Ishikawa (cell line): Measurements from ENCODE around the gene IL2RG.

Experiments
- CEBPB ChIP-seq: IDR thresholded peaks from 2 replicates; pipeline ENCODE4 v1.6.1; 2012
- CREB1 ChIP-seq: IDR thresholded peaks from 2 replicates; pipeline ENCODE4 v1.6.1; 2012; ENCODE audit warnings: low read depth
- EGR1 ChIP-seq: IDR thresholded peaks from 2 replicates; pipeline ENCODE4 v1.6.1; 2012
- EP300 ChIP-seq: IDR thresholded peaks from 2 replicates; pipeline ENCODE4 v1.6.1; 2012; ENCODE audit warnings: borderline replicate concordance
- FOXM1 ChIP-seq: IDR thresholded peaks from 2 replicates; pipeline ENCODE4 v1.6.1; 2012; ENCODE audit warnings: low read depth, borderline replicate concordance
- NFIC ChIP-seq: IDR thresholded peaks from 2 replicates; pipeline ENCODE4 v1.6.1; 2012
- RAD21 ChIP-seq: IDR thresholded peaks from 2 replicates; pipeline ENCODE4 v1.6.1; 2012; ENCODE audit warnings: low read depth
- TAF1 ChIP-seq: IDR thresholded peaks from 2 replicates; pipeline ENCODE4 v1.6.1; 2012; ENCODE audit warnings: low read depth, mild to moderate bottlenecking
- TCF12 ChIP-seq: IDR thresholded peaks from 2 replicates; pipeline ENCODE4 v1.6.1; 2012; ENCODE audit warnings: low read depth
- TEAD4 ChIP-seq: IDR thresholded peaks from 2 replicates; pipeline ENCODE4 v1.6.1; 2012
- USF1 ChIP-seq: IDR thresholded peaks from 2 replicates; pipeline ENCODE4 v1.6.1; 2012
- YY1 ChIP-seq: IDR thresholded peaks from 2 replicates; pipeline ENCODE4 v1.6.1; 2012; ENCODE audit warnings: low read depth
- ZBTB7A ChIP-seq: IDR thresholded peaks from 2 replicates; pipeline ENCODE4 v1.6.1; 2012; ENCODE audit warnings: low read depth
- TF ChIP-seq, protein P1 (sequence below): IDR thresholded peaks from 2 replicates; pipeline ENCODE4 v1.6.1; 2012
- TF ChIP-seq, protein P2 (sequence below): IDR thresholded peaks from 2 replicates; pipeline ENCODE4 v1.6.1; 2012; ENCODE audit warnings: low read depth, mild to moderate bottlenecking

The IL2RG gene

GRCh38 chrX:71154196-71154595 lies 42.8 kb upstream of the IL2RG start:
- TF ChIP-seq USF1 (no peak), CREB1 (no peak), YY1 (no peak), TAF1 (no peak), ZBTB7A (no peak), EP300 (no peak), FOXM1 (no peak), NFIC (no peak)
- TF ChIP-seq, protein P1, sequence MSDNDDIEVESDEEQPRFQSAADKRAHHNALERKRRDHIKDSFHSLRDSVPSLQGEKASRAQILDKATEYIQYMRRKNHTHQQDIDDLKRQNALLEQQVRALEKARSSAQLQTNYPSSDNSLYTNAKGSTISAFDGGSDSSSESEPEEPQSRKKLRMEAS = no peak

DNA sequence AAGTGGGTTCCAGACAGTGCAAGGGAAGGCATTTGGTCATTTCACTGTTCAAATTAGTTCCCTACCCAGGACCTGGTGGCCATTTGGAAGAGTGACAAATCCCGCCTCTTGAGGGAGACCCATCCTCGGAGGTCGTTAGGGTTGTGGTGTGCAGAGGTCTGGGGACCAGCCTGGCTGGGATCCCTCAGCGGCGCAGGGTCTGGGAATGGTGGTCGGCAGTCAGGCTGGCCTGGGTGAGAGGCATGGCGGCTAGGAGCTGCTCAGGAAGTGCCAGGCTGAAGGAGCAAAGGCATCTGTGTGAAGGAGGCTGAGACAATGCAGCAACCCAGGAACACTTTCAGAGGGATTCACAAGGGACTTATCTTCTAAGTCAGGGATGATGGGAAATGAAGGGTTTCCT lies 40.0 kb upstream of the IL2RG start:
- TF ChIP-seq CREB1 = no peak
- TF ChIP-seq NFIC = no peak
- no peak for TF ChIP-seq ZBTB7A
- TF ChIP-seq, protein P2, sequence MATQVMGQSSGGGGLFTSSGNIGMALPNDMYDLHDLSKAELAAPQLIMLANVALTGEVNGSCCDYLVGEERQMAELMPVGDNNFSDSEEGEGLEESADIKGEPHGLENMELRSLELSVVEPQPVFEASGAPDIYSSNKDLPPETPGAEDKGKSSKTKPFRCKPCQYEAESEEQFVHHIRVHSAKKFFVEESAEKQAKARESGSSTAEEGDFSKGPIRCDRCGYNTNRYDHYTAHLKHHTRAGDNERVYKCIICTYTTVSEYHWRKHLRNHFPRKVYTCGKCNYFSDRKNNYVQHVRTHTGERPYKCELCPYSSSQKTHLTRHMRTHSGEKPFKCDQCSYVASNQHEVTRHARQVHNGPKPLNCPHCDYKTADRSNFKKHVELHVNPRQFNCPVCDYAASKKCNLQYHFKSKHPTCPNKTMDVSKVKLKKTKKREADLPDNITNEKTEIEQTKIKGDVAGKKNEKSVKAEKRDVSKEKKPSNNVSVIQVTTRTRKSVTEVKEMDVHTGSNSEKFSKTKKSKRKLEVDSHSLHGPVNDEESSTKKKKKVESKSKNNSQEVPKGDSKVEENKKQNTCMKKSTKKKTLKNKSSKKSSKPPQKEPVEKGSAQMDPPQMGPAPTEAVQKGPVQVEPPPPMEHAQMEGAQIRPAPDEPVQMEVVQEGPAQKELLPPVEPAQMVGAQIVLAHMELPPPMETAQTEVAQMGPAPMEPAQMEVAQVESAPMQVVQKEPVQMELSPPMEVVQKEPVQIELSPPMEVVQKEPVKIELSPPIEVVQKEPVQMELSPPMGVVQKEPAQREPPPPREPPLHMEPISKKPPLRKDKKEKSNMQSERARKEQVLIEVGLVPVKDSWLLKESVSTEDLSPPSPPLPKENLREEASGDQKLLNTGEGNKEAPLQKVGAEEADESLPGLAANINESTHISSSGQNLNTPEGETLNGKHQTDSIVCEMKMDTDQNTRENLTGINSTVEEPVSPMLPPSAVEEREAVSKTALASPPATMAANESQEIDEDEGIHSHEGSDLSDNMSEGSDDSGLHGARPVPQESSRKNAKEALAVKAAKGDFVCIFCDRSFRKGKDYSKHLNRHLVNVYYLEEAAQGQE = no peak
- no peak for TF ChIP-seq USF1
- TF ChIP-seq EP300 = no peak
- TF ChIP-seq YY1 = no peak
- no peak for TF ChIP-seq TAF1
- TF ChIP-seq FOXM1 = no peak
- TF ChIP-seq CEBPB = no peak
- TF ChIP-seq TEAD4 = no peak
- no peak for TF ChIP-seq EGR1
- TF ChIP-seq RAD21 = no peak
- no peak for TF ChIP-seq TCF12
- TF ChIP-seq, protein P1 = no peak

DNA sequence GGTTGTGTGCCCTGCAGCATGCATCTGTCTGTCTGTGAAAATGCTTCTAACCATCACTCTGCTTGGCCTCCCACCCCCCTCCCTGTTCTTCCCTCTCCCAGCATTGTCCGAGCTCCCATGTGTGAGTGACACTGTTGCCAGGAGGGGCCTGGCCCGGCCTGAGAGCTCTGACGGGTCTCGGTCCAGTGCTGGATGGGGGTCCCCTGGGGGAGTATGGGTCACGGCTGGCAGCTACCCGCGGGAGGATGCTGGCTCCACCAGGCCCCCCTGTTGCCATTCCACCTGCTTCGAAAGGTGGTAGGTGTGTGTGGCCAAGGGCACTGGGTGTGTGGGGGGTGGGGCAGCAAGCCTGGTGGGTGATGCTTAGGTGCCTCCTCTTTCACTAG lies 36.9 kb upstream of the IL2RG start:
- TF ChIP-seq, protein P2 = no peak
- no peak for TF ChIP-seq CEBPB
- TF ChIP-seq TCF12 = no peak
- no peak for TF ChIP-seq EP300
- TF ChIP-seq TEAD4 = no peak
- no peak for TF ChIP-seq USF1
- TF ChIP-seq, protein P1 = no peak
- TF ChIP-seq TAF1 = no peak
- no peak for TF ChIP-seq RAD21
- TF ChIP-seq EGR1 = no peak
- TF ChIP-seq NFIC = no peak
- no peak for TF ChIP-seq FOXM1
- no peak for TF ChIP-seq ZBTB7A
- TF ChIP-seq YY1 = no peak

- TF ChIP-seq TEAD4 = no peak
- TF ChIP-seq, protein P1 = no peak
- no peak for TF ChIP-seq ZBTB7A
- no peak for TF ChIP-seq CEBPB
- TF ChIP-seq NFIC = no peak
- no peak for TF ChIP-seq TCF12
- no peak for TF ChIP-seq FOXM1
- TF ChIP-seq CREB1 = no peak
- no peak for TF ChIP-seq RAD21
- no peak for TF ChIP-seq TAF1
- TF ChIP-seq USF1 = no peak
- TF ChIP-seq, protein P2 = no peak
- no peak for TF ChIP-seq EP300
- no peak for TF ChIP-seq EGR1
- TF ChIP-seq YY1 = no peak
Observed at GRCh38 chrX:71147496-71148277, 36.3 kb upstream of the IL2RG start.
